Measurements from ENCODE around the gene IMP3. TPM values are rescaled to one million over a fixed set of nuclear protein-coding genes. Genes with fewer than 3 reads are reported as not detected.

The IMP3 gene
- total and polyA plus RNA-seq, 9 of the 15 experiments (the other 6 are each of a cell fraction or from before 2014, with no cell fraction given) = 14.5 to 160 (median 74.4) TPM

DNA sequence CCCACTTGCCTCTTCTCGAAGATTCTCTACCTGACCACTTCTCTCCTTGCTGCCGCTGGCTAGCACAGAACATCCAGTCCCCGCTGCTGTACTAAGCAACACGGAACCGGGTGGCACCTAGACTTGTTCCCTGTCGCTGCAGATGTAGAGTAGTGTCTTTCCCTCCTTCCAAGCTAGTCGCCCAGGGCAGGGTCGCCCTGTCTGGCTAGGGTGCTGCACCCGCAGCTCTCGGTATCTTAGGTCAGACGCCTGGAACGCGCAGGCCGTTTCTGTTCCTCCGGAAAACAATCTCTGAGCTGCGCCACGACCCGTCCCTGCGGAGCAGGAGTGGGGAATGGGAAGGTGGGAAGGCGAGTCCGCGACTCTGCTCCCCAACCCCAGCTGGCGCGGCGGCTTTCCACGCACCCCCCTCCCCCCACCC, 6.9 kb upstream of the IMP3 start:
- Histone ChIP-seq H3K4me1 (replicated peaks in 1 of 2; ENCODE audit: control insufficient read depth in 2 of 2, insufficient read depth in 2 of 2, low read length in 2 of 2) (peaks cover 42 to 53% of the 10 kb centered on the region in 2 experiments), H3K9me1 (ENCODE audit: control insufficient read depth, insufficient read depth, low read length) (no peaks in the 10 kb centered on the region), H3K36me3 (ENCODE audit: control insufficient read depth, insufficient read depth, low read length) (peaks cover 15% of the 10 kb centered on the region; the same call in 2 of the 3 replicates), H3K9me3 (replicated peaks; ENCODE audit: control insufficient read depth, insufficient read depth, low read depth, low read length) (no peaks in the 10 kb centered on the region), H3K9ac (ENCODE audit: insufficient read depth in 1 of 2, low read depth in 2 of 2, low read length in 2 of 2) (peak overlapping the region; percentile 86 to 97), H3K4me3 (peak overlapping the region; percentile 79), H3K27me3 (ENCODE audit: control insufficient read depth in 2 of 2, insufficient read depth in 2 of 2, low read length in 2 of 2) (no peaks in the 10 kb centered on the region), H3K27ac (ENCODE audit: extremely low read depth, low read depth, low read length) (peak overlapping the region; percentile 81), H3K79me2 (ENCODE audit: control insufficient read depth, insufficient read depth, low read length) (peaks cover 52% of the 10 kb centered on the region), H2AFZ (ENCODE audit: low read depth, low read length) (peak overlapping the region; percentile 98), H3K4me2 (ENCODE audit: insufficient read depth, low read length) (peak overlapping the region; percentile 96), H4K20me1 (replicated peaks; ENCODE audit: control insufficient read depth, insufficient read depth, low read length) (no peaks in the 10 kb centered on the region)
- ATAC-seq = peak; percentile 3
- ChIA-PET CTCF (ENCODE audit: low intra/inter-chr PET ratio) (no interaction called here), POLR2A (interaction anchor here (0.6 to 1.9 kb wide), 6 partner anchors 13 to 186 kb away, joined by 3 to 16 read pairs (median 4); partner anchors contain the start of genes PTPN9 and SNUPN)
- in situ Hi-C loops (cut with MboI) (no loop called here), intact Hi-C loops (cut with micrococcal nuclease) (no loop called here)
- FAIRE-seq = peak; percentile 15
- no TSS peak for BruUV-seq (replicated peaks)
- 6% methylated on average over 22 of the region's 26 CpGs for WGBS (ENCODE audit: insufficient coverage, low coverage, missing lambda C conversion rate)
- DNase-seq (ENCODE audit: extremely low read depth in 1 of 4, low spot score in 3 of 4) = peak in 2 of 4 experiments; percentile 34 to 38
- TF ChIP-seq CBFB (CRISPR knock-in tag; IDR thresholded peaks at IDR 0.05) (peak; percentile 66; the same call in 1 of the 2 replicates), SP1 (CRISPR knock-in tag; IDR thresholded peaks at IDR 0.05) (peak; percentile 32), ZNF212 (CRISPR knock-in tag; IDR thresholded peaks at IDR 0.05) (no peak), CBX5 (IDR thresholded peaks at IDR 0.05; ENCODE audit: borderline replicate concordance, low read depth) (0 out of 2 replicates have a peak, but pooled peaks have one; percentile 3), ZNF133 (CRISPR knock-in tag; IDR thresholded peaks at IDR 0.05) (no peak), ZNF24 (IDR thresholded peaks at IDR 0.05) (0 out of 2 replicates have a peak, but pooled peaks have one; percentile 0), MAX (CRISPR knock-in tag; IDR thresholded peaks at IDR 0.05) (0 out of 2 replicates have a peak, but pooled peaks have one; percentile 28), ZNF12 (CRISPR knock-in tag; IDR thresholded peaks at IDR 0.05) (peak; percentile 52; the same call in 1 of the 2 replicates), NEUROD1 (IDR thresholded peaks at IDR 0.05; ENCODE audit: borderline replicate concordance, low read depth, low read length, partially characterized antibody) (no peak), ETV5 (CRISPR knock-in tag; IDR thresholded peaks at IDR 0.05; ENCODE audit: low read depth) (peak; percentile 36; the same call in 1 of the 2 replicates), GTF2F1 (IDR thresholded peaks at IDR 0.05; ENCODE audit: low read depth, low read length) (no peak), E2F3 (CRISPR knock-in tag; IDR thresholded peaks at IDR 0.05) (0 out of 2 replicates have a peak, but pooled peaks have one; percentile 39), UBTF (IDR thresholded peaks at IDR 0.05; ENCODE audit: borderline replicate concordance in 1 of 2, low read depth in 2 of 2, low read length in 2 of 2) (peak in 1 of 2 experiments; percentile 68; a peak in 1 of 4 replicates), NFYB (IDR thresholded peaks at IDR 0.05; ENCODE audit: extremely low read depth, insufficient read length) (no peak), ARID4B (CRISPR knock-in tag; IDR thresholded peaks at IDR 0.05) (peak; percentile 13), KAT7 (CRISPR knock-in tag; IDR thresholded peaks at IDR 0.05; ENCODE audit: borderline replicate concordance) (0 out of 2 replicates have a peak, but pooled peaks have one; percentile 69)
